GM23338 (cell line): ENCODE results near the gene RAN. TPM values are rescaled to one million over a fixed set of nuclear protein-coding genes. Genes with fewer than 3 reads are reported as not detected.

Source experiments
- ATAC-seq: fragments of 200-7000 bp; cut with Tn5 transposase; 3 replicates; pipeline ENCODE4 v1.9.1; 2020
- DNase-seq: peaks from one replicate; pipeline ENCODE4 v3.0.0-alpha.2; 2015; ENCODE audit warnings: low spot score
- H2AFZ ChIP-seq: fragments of 200-600 bp; sonication (generic); 2 replicates; pipeline ENCODE4 v1.8.0; 2016; ENCODE audit warnings: antibody characterized with exemption, mild to moderate bottlenecking, moderate library complexity
- H3F3A ChIP-seq: fragments of 200-600 bp; sonication (generic); replicated peaks from 2 replicates; pipeline ENCODE4 v1.8.0; 2017; ENCODE audit warnings: antibody characterized with exemption, mixed run types, low read depth
- H3K27ac ChIP-seq: fragments of 200-600 bp; sonication (generic); 2 replicates; pipeline ENCODE4 v1.6.1; 2016; ENCODE audit warnings: low read depth
- H3K27me3 ChIP-seq: fragments of 200-600 bp; sonication (generic); 2 replicates; pipeline ENCODE4 v1.8.0; 2016; ENCODE audit warnings: mild to moderate bottlenecking, mixed run types, moderate library complexity; ENCODE audit not compliant: insufficient read depth
- H3K36me3 ChIP-seq: fragments of 200-600 bp; sonication (generic); 2 replicates; pipeline ENCODE4 v1.8.0; 2016; ENCODE audit warnings: mild to moderate bottlenecking; ENCODE audit not compliant: insufficient read depth
- H3K4me1 ChIP-seq: fragments of 200-600 bp; sonication (generic); 2 replicates; pipeline ENCODE4 v1.8.0; 2016; ENCODE audit warnings: mild to moderate bottlenecking, moderate library complexity; ENCODE audit not compliant: insufficient read depth
- H3K4me2 ChIP-seq: fragments of 200-600 bp; sonication (generic); 2 replicates; pipeline ENCODE4 v1.7.1; 2017; ENCODE audit warnings: mixed run types
- H3K4me3 ChIP-seq: fragments of 200-600 bp; sonication (generic); 2 replicates; pipeline ENCODE4 v1.6.1; 2016; ENCODE audit warnings: mixed run types
- H3K79me2 ChIP-seq: fragments of 200-600 bp; sonication (generic); replicated peaks from 2 replicates; pipeline ENCODE4 v1.8.0; 2017; ENCODE audit warnings: mild to moderate bottlenecking; ENCODE audit not compliant: insufficient read depth
- H3K9me2 ChIP-seq: fragments of 200-600 bp; sonication (generic); 2 replicates; pipeline ENCODE4 v1.8.0; 2017; ENCODE audit not compliant: insufficient read depth
- H4K20me1 ChIP-seq: fragments of 200-600 bp; sonication (generic); replicated peaks from 2 replicates; pipeline ENCODE4 v1.8.0; 2017; ENCODE audit warnings: mild to moderate bottlenecking; ENCODE audit not compliant: insufficient read depth
- H3K27ac Mint-ChIP-seq: 2 replicates; pipeline ENCODE4 v1.8.0; 2020; ENCODE audit warnings: inconsistent platforms, mild to moderate bottlenecking, moderate library complexity, mixed read lengths
- H3K27me3 Mint-ChIP-seq: 3 replicates; pipeline ENCODE4 v1.8.0; 2022; ENCODE audit warnings: low read depth, mild to moderate bottlenecking, moderate library complexity, mixed read lengths, inconsistent platforms; ENCODE audit not compliant: insufficient read depth, poor library complexity
- H3K36me3 Mint-ChIP-seq: 3 replicates; pipeline ENCODE4 v1.8.0; 2021; ENCODE audit warnings: low read depth, mild to moderate bottlenecking, inconsistent platforms, moderate library complexity, mixed read lengths
- H3K4me1 Mint-ChIP-seq: 3 replicates; pipeline ENCODE4 v1.8.0; 2020; ENCODE audit warnings: mild to moderate bottlenecking, inconsistent platforms, mixed read lengths
- H3K4me3 Mint-ChIP-seq: 3 replicates; pipeline ENCODE4 v1.8.0; 2021; ENCODE audit warnings: moderate library complexity, mild to moderate bottlenecking, inconsistent platforms, mixed read lengths
- H3K9me3 Mint-ChIP-seq: 3 replicates; pipeline ENCODE4 v1.8.0; 2020; ENCODE audit warnings: moderate library complexity, mild to moderate bottlenecking, inconsistent platforms, mixed read lengths
- ETS1 ChIP-seq: IDR thresholded peaks from 2 replicates; pipeline ENCODE4 v1.6.1; 2016; ENCODE audit warnings: antibody characterized with exemption
- EZH2 ChIP-seq: fragments of 200-600 bp; sonication (generic); IDR thresholded peaks from one replicate; pipeline ENCODE4 v1.8.0; 2017; ENCODE audit warnings: antibody characterized with exemption, mild to moderate bottlenecking, low read depth; ENCODE audit not compliant: unreplicated experiment
- JUNB ChIP-seq: IDR thresholded peaks from one replicate; pipeline ENCODE4 v1.6.1; 2016; ENCODE audit warnings: antibody characterized with exemption; ENCODE audit not compliant: unreplicated experiment
- NANOG ChIP-seq: IDR thresholded peaks from 2 replicates; pipeline ENCODE4 v1.6.1; 2016; ENCODE audit warnings: antibody characterized with exemption, borderline replicate concordance
- POLR2AphosphoS5 ChIP-seq: IDR thresholded peaks from 2 replicates; pipeline ENCODE4 v1.6.1; 2016; ENCODE audit warnings: antibody characterized with exemption, low read depth
- ZNF331 ChIP-seq: fragments of 250-450 bp; sonication (Bioruptor Pico); IDR thresholded peaks from 2 replicates; pipeline ENCODE4 v1.5.0; 2020; ENCODE audit warnings: low read depth, mild to moderate bottlenecking, moderate library complexity
- polyA plus RNA-seq: library from polyadenylated mRNA; unstranded; fragments of >200 nt; fragmentation: Nextera tagmentation; extraction: Ambion mirVana; gene quantifications from 2 replicates; pipeline ENCODE4 v1.2.1, GENCODE V29; 2016
- total RNA-seq: library from RNA; depleted of rRNA; stranded (reverse); fragments of >200 nt; shearing (Covaris generic); gene quantifications from 2 replicates; pipeline ENCODE4 v1.2.3, GENCODE V29; 2014
- TF ChIP-seq, protein P1 (sequence below): fragments of 250-450 bp; sonication (Bioruptor Pico); IDR thresholded peaks from 2 replicates; pipeline ENCODE4 v1.5.0; 2020; ENCODE audit warnings: mild to moderate bottlenecking, moderate library complexity
- TF ChIP-seq, protein P2 (sequence below): IDR thresholded peaks from one replicate; pipeline ENCODE4 v1.6.1; 2018; ENCODE audit warnings: antibody characterized with exemption; ENCODE audit not compliant: unreplicated experiment

Gene RAN
- total and polyA plus RNA-seq, 2 experiments from 2014 or later: 976 to 2,289 TPM

DNA sequence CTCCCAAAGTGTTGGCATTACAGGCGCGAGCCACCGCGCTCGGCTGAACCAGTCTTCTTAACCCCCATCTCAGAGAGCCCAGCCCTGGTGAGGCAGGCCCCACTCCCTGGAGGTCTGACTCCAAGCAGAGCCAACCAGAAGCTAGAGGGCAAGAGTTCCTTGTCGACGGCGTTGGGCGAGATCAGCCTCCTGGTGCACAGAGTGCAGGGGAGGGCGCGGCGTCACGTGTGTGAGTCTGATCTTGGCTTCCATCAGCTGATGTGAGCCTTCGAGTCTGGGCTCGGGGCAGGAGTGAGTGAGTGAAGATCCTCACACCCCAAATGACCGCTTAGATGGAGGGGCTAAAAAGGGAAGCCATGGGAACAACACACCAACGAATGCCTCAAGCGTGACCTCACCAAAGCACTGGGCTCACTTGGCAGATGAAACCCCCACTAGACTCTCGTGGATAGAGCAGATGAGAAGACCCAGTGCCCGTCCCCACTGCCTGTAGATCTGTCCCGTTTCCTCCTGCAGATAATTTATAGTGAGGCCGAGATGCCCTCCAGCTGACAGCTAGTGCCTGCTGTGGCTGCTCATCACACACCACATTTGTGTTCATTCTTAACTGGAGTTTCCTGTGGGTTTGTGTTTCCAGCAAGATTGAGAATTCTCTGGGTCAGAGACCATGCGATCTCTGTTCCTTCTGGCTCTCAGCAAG lies 53.2 kb downstream of the RAN start:
- Histone ChIP-seq H2AFZ (0 out of 2 replicates have a peak overlapping the region, but pooled peaks have one; percentile 23), H3K79me2 (no peaks in the 10 kb centered on the region), H3K27me3 (no peaks in the 10 kb centered on the region), H3K27ac (no peak overlapping the region), H3K9me2 (no peaks in the 10 kb centered on the region), H3F3A (no peaks in the 10 kb centered on the region), H4K20me1 (no peaks in the 10 kb centered on the region), H3K4me1 (no peaks in the 10 kb centered on the region), H3K4me3 (no peak overlapping the region), H3K4me2 (no peak overlapping the region), H3K36me3 (no peaks in the 10 kb centered on the region)
- no peak overlapping the region for H3K4me3 Mint-ChIP-seq
- no peaks in the 10 kb centered on the region for H3K4me1 Mint-ChIP-seq
- TF ChIP-seq ZNF331 (CRISPR knock-in tag): no peak
- H3K27me3 Mint-ChIP-seq: peaks cover 2% of the 10 kb centered on the region
- H3K36me3 Mint-ChIP-seq: no peaks in the 10 kb centered on the region; the same call in 2 of the 3 replicates
- no peak for ATAC-seq
- H3K27ac Mint-ChIP-seq: no peak overlapping the region
- no peaks in the 10 kb centered on the region for H3K9me3 Mint-ChIP-seq
- DNase-seq: no peak

- no peaks in the 10 kb centered on the region for H3K4me1 Mint-ChIP-seq
- no peaks in the 10 kb centered on the region; the same call in 2 of the 3 replicates for H3K36me3 Mint-ChIP-seq
- Histone ChIP-seq H3K27ac (no peak overlapping the region), H3K4me2 (no peak overlapping the region), H3F3A (no peaks in the 10 kb centered on the region), H3K4me1 (no peaks in the 10 kb centered on the region), H3K4me3 (no peak overlapping the region), H3K9me2 (no peaks in the 10 kb centered on the region), H3K27me3 (no peaks in the 10 kb centered on the region), H4K20me1 (no peaks in the 10 kb centered on the region), H2AFZ (0 out of 2 replicates have a peak overlapping the region, but pooled peaks have one; percentile 23), H3K36me3 (no peaks in the 10 kb centered on the region), H3K79me2 (no peaks in the 10 kb centered on the region)
- no peaks in the 10 kb centered on the region for H3K9me3 Mint-ChIP-seq
- no peak overlapping the region for H3K4me3 Mint-ChIP-seq
- no peak for TF ChIP-seq POLR2AphosphoS5
- TF ChIP-seq, protein P1, sequence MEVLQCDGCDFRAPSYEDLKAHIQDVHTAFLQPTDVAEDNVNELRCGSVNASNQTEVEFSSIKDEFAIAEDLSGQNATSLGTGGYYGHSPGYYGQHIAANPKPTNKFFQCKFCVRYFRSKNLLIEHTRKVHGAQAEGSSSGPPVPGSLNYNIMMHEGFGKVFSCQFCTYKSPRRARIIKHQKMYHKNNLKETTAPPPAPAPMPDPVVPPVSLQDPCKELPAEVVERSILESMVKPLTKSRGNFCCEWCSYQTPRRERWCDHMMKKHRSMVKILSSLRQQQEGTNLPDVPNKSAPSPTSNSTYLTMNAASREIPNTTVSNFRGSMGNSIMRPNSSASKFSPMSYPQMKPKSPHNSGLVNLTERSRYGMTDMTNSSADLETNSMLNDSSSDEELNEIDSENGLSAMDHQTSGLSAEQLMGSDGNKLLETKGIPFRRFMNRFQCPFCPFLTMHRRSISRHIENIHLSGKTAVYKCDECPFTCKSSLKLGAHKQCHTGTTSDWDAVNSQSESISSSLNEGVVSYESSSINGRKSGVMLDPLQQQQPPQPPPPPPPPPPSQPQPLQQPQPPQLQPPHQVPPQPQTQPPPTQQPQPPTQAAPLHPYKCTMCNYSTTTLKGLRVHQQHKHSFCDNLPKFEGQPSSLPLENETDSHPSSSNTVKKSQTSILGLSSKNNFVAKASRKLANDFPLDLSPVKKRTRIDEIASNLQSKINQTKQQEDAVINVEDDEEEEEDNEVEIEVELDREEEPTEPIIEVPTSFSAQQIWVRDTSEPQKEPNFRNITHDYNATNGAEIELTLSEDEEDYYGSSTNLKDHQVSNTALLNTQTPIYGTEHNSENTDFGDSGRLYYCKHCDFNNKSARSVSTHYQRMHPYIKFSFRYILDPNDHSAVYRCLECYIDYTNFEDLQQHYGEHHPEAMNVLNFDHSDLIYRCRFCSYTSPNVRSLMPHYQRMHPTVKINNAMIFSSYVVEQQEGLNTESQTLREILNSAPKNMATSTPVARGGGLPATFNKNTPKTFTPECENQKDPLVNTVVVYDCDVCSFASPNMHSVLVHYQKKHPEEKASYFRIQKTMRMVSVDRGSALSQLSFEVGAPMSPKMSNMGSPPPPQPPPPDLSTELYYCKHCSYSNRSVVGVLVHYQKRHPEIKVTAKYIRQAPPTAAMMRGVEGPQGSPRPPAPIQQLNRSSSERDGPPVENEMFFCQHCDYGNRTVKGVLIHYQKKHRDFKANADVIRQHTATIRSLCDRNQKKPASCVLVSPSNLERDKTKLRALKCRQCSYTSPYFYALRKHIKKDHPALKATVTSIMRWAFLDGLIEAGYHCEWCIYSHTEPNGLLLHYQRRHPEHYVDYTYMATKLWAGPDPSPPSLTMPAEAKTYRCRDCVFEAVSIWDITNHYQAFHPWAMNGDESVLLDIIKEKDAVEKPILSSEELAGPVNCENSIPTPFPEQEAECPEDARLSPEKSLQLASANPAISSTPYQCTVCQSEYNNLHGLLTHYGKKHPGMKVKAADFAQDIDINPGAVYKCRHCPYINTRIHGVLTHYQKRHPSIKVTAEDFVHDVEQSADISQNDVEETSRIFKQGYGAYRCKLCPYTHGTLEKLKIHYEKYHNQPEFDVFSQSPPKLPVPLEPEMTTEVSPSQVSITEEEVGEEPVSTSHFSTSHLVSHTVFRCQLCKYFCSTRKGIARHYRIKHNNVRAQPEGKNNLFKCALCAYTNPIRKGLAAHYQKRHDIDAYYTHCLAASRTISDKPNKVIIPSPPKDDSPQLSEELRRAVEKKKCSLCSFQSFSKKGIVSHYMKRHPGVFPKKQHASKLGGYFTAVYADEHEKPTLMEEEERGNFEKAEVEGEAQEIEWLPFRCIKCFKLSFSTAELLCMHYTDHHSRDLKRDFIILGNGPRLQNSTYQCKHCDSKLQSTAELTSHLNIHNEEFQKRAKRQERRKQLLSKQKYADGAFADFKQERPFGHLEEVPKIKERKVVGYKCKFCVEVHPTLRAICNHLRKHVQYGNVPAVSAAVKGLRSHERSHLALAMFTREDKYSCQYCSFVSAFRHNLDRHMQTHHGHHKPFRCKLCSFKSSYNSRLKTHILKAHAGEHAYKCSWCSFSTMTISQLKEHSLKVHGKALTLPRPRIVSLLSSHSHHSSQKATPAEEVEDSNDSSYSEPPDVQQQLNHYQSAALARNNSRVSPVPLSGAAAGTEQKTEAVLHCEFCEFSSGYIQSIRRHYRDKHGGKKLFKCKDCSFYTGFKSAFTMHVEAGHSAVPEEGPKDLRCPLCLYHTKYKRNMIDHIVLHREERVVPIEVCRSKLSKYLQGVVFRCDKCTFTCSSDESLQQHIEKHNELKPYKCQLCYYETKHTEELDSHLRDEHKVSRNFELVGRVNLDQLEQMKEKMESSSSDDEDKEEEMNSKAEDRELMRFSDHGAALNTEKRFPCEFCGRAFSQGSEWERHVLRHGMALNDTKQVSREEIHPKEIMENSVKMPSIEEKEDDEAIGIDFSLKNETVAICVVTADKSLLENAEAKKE: no peak
- no peak for TF ChIP-seq ZNF331 (CRISPR knock-in tag)
- no peak for TF ChIP-seq JUNB
- TF ChIP-seq, protein P2, sequence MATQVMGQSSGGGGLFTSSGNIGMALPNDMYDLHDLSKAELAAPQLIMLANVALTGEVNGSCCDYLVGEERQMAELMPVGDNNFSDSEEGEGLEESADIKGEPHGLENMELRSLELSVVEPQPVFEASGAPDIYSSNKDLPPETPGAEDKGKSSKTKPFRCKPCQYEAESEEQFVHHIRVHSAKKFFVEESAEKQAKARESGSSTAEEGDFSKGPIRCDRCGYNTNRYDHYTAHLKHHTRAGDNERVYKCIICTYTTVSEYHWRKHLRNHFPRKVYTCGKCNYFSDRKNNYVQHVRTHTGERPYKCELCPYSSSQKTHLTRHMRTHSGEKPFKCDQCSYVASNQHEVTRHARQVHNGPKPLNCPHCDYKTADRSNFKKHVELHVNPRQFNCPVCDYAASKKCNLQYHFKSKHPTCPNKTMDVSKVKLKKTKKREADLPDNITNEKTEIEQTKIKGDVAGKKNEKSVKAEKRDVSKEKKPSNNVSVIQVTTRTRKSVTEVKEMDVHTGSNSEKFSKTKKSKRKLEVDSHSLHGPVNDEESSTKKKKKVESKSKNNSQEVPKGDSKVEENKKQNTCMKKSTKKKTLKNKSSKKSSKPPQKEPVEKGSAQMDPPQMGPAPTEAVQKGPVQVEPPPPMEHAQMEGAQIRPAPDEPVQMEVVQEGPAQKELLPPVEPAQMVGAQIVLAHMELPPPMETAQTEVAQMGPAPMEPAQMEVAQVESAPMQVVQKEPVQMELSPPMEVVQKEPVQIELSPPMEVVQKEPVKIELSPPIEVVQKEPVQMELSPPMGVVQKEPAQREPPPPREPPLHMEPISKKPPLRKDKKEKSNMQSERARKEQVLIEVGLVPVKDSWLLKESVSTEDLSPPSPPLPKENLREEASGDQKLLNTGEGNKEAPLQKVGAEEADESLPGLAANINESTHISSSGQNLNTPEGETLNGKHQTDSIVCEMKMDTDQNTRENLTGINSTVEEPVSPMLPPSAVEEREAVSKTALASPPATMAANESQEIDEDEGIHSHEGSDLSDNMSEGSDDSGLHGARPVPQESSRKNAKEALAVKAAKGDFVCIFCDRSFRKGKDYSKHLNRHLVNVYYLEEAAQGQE: no peak
- no peak for TF ChIP-seq NANOG
- TF ChIP-seq EZH2: no peak
- TF ChIP-seq ETS1: no peak
- ATAC-seq (no peak), DNase-seq (no peak)
- no peak overlapping the region for H3K27ac Mint-ChIP-seq
- H3K27me3 Mint-ChIP-seq: peaks cover 2% of the 10 kb centered on the region
Observed at GRCh38 chr12:130925666-130926015, 53.8 kb downstream of the RAN start.
